HTERT RPE-1 (cell line): ENCODE measurements around the gene SLC9A1.

Experiments used
- in situ Hi-C: fragments of 300-500 bp; cut with MboI; formaldehyde crosslinking; loops from 4 replicates; pipeline ENCODE4 v1.14.3; 2020; ENCODE audit warnings: low sequenced_read_pairs

SLC9A1 gene

GRCh38 chr1:27152004-27152828 is 2.7 kb downstream of the SLC9A1 start:
- in situ Hi-C loops, result no loop called here

GRCh38 chr1:27150641-27151040 is 4.3 kb downstream of the SLC9A1 start:
- in situ Hi-C loops, result no loop called here

- in situ Hi-C loops, result no loop called here
These were observed 4.7 kb downstream of the SLC9A1 start for GRCh38 chr1:27150183-27150582.

- in situ Hi-C loops, result no loop called here
These were observed 5.2 kb downstream of the SLC9A1 start for GRCh38 chr1:27149762-27150113.

GRCh38 chr1:27149084-27149761 is 5.7 kb downstream of the SLC9A1 start:
- in situ Hi-C loops, result no loop called here

GRCh38 chr1:27148591-27148990 is 6.3 kb downstream of the SLC9A1 start:
- in situ Hi-C loops, result no loop called here

- in situ Hi-C loops, result no loop called here
These were observed 6.9 kb downstream of the SLC9A1 start for GRCh38 chr1:27147842-27148518.

- in situ Hi-C loops, result no loop called here
These were observed 9.0 kb downstream of the SLC9A1 start for GRCh38 chr1:27145934-27146354.

GRCh38 chr1:27144920-27145661 is 9.8 kb downstream of the SLC9A1 start:
- in situ Hi-C loops, result no loop called here

- in situ Hi-C loops, result no loop called here
These were observed 10.7 kb downstream of the SLC9A1 start for GRCh38 chr1:27144049-27144748.

- in situ Hi-C loops, result no loop called here
These were observed 11.5 kb downstream of the SLC9A1 start for GRCh38 chr1:27143401-27143800.

- in situ Hi-C loops, result no loop called here
These were observed 12.5 kb downstream of the SLC9A1 start for GRCh38 chr1:27142464-27142863.

- in situ Hi-C loops, result no loop called here
These were observed 13.5 kb downstream of the SLC9A1 start for GRCh38 chr1:27141266-27142003.

GRCh38 chr1:27139980-27140379 is 14.9 kb downstream of the SLC9A1 start:
- in situ Hi-C loops, result no loop called here

- in situ Hi-C loops, result no loop called here
These were observed 16.0 kb downstream of the SLC9A1 start for GRCh38 chr1:27138927-27139326.

GRCh38 chr1:27138368-27138767 is 16.6 kb downstream of the SLC9A1 start:
- in situ Hi-C loops, result no loop called here

GRCh38 chr1:27137544-27138075 is 17.3 kb downstream of the SLC9A1 start:
- in situ Hi-C loops, result no loop called here

GRCh38 chr1:27136998-27137542 is 17.9 kb downstream of the SLC9A1 start:
- in situ Hi-C loops, result no loop called here

GRCh38 chr1:27136236-27136551 is 18.7 kb downstream of the SLC9A1 start:
- in situ Hi-C loops, result no loop called here
